Psoas muscle (tissue), 8 donors: Measurements from ENCODE around the gene PITPNM1. TPM values are rescaled to one million over a fixed set of nuclear protein-coding genes. Genes with fewer than 3 reads are reported as not detected.
"Not testable (repeated sequence)": the region's sequence is repeated elsewhere in the genome, so short reads cannot be mapped to it uniquely, and the experiment has no call there.

Experiments used
- ATAC-seq, 4 donors: fragments of 200-7000 bp; cut with Tn5 transposase; one replicate each; pipeline ENCODE4 v1.9.1; 2020; ENCODE audit warnings: moderate library complexity in 3 of 4, mild to moderate bottlenecking in 2 of 4
- DNase-seq, 2 donors: peaks; one replicate each; pipeline ENCODE4 v3.0.0-alpha.2; 2020
- H3K27ac ChIP-seq: fragments of 200-600 bp; one replicate; pipeline ENCODE4 v1.8.0; 2022
- H3K27me3 ChIP-seq, 3 donors: fragments of 200-600 bp in 1 of 3; one replicate each; pipeline versions ENCODE4 v1.6.1 to v1.8.0; 2013 to 2022; ENCODE audit warnings: low read length in 2 of 3, mild to moderate bottlenecking in 2 of 3, moderate library complexity in 1 of 3; ENCODE audit not compliant: insufficient read depth in 3 of 3
- H3K36me3 ChIP-seq, 2 donors: fragments of 200-600 bp in 1 of 2; one replicate each; pipeline versions ENCODE4 v1.6.1 to v1.8.0; 2013 to 2022; ENCODE audit warnings: low read depth in 1 of 2, mild to moderate bottlenecking in 1 of 2, moderate library complexity in 1 of 2; ENCODE audit not compliant: insufficient read depth in 1 of 2
- H3K4me1 ChIP-seq: fragments of 200-600 bp; one replicate; pipeline ENCODE4 v1.8.0; 2022
- H3K4me3 ChIP-seq: fragments of 200-600 bp; one replicate; pipeline ENCODE4 v1.8.0; 2022; ENCODE audit warnings: mild to moderate bottlenecking
- H3K9me3 ChIP-seq: fragments of 200-600 bp; one replicate; pipeline ENCODE4 v1.8.0; 2022
- WGBS, 3 donors: extraction: QIAGEN DNeasy Blood & Tissue Kit; methylation state at CpG; one replicate each; pipeline versions ENCODE4 v1.1.6 to v1.1.7; 2013; 5-methylcytosine and 5-hydroxymethylcytosine counted together
- intact Hi-C, 2 donors: fragments of 100-400 bp; cut with DNase I; formaldehyde crosslinking; loops; one replicate each; pipeline versions ENCODE4 v1.11.0 to v1.14.2; 2022
- long read RNA-seq, 2 donors: library from polyadenylated mRNA; unstranded; transcript quantifications; one replicate each; pipeline ENCODE4 v2.0.0, GENCODE V29; 2021
- polyA plus RNA-seq, 3 donors: library from polyadenylated mRNA; stranded (reverse); fragments of 200-250 nt; gene quantifications; one replicate each; pipeline ENCODE4 v1.2.3, GENCODE V29; 2013
- total RNA-seq, 4 donors: library from RNA; stranded (reverse); fragmentation: NEBNext Ultra II Directional in 2 of 4; extraction: Animal tissue kit (Norgen Biotek cat#: 25700) in 2 of 4; gene quantifications; one replicate each; pipeline versions ENCODE4 v1.2.1 to v1.2.4, GENCODE V29; 2021 to 2023
- TF ChIP-seq, protein P1 (sequence below): fragments of 200-600 bp; IDR thresholded peaks from one replicate; pipeline ENCODE4 v1.8.0; 2022; ENCODE audit warnings: antibody characterized with exemption
- donor health status: healthy with polysubstance abuse.
- donor health status: DM: no; HTN: no; CAD: no; lungs with moderate emphysema.
- donor health status: Bipolar disorder and iron deficiency.
- donor health status: healthy.
- donor health status: DM: yes; HTN: yes; CAD: no.
- donor health status: DM: no; HTN: no; CAD: no.
- donor health status: DM: no; HTN: no; CAD: no.
- donor health status: DM: yes; HTN: yes; CAD: no.

Gene PITPNM1
- total RNA-seq (10 to 100 TPM in 2 of 4 donors, 1 to 10 TPM in 2; 6.7 to 16.1 (median 9.6) TPM), polyA plus RNA-seq (10 to 100 TPM in 1 of 3 donors, 1 to 10 TPM in 2; 2.3 to 11.3 (median 5.1) TPM)
- long read RNA-seq, donor 1, partial matches to known transcripts: 9 of 10 reads
- long read RNA-seq, donor 1, other reads (novel, unspliced or antisense): 1 of 10 reads
- long read RNA-seq, donor 2, full-length matches to known transcripts: 1 of 11 reads
- long read RNA-seq, donor 2, partial matches to known transcripts: 10 of 11 reads
- long read RNA-seq, donor 2, other reads (novel, unspliced or antisense): 0 of 11 reads

DNA sequence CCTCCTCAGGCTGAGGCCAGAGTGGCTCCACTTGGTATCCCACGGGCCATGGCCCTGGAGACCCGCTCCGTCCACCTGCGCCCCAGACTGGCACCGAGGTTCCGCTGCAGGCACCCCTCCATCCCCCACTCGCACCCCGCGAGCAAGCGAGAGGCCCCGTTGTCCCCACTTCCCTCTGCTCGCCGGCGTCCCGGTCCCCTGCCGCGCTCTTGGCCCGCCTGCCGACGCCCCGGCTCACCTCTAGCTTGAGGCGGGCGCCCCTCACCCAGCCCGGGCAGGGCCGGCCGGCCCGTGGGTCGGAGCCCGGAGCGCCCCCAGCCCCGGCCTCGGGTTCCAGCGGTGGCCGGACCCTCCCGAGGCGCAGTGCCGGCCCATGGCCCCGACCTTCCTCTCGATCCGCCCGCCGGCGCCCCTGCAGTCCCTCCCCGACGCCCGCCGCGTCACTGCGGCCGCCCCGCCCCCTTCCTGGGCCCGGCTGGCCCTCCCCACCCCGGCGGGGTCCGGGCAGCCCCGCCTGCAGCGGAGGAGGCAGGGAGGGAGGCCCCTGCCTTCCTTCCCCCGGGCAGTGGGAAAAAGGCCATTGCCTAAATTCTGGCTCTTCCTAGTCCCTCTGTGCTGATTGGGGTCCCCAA is at the start of gene PITPNM1:
TSS of gene PITPNM1 (minus strand) at position 414 of the 632 bp plus-strand sequence. CDS start 1,183 bp downstream, outside the sequence.
- Histone ChIP-seq H3K4me1 (peaks cover 27% of the 10 kb centered on the region), H3K36me3 (peaks cover 0 to 11% of the 10 kb centered on the region in 2 donors), H3K4me3 (peak within 1 kb of the TSS; percentile 90), H3K27me3 (peaks cover 0 to 11% (median 8%) of the 10 kb centered on the region in 3 donors), H3K27ac (peak within 1 kb of the TSS; percentile 99), H3K9me3 (no peaks in the 10 kb centered on the region)
- TF ChIP-seq, protein P1, sequence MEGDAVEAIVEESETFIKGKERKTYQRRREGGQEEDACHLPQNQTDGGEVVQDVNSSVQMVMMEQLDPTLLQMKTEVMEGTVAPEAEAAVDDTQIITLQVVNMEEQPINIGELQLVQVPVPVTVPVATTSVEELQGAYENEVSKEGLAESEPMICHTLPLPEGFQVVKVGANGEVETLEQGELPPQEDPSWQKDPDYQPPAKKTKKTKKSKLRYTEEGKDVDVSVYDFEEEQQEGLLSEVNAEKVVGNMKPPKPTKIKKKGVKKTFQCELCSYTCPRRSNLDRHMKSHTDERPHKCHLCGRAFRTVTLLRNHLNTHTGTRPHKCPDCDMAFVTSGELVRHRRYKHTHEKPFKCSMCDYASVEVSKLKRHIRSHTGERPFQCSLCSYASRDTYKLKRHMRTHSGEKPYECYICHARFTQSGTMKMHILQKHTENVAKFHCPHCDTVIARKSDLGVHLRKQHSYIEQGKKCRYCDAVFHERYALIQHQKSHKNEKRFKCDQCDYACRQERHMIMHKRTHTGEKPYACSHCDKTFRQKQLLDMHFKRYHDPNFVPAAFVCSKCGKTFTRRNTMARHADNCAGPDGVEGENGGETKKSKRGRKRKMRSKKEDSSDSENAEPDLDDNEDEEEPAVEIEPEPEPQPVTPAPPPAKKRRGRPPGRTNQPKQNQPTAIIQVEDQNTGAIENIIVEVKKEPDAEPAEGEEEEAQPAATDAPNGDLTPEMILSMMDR: no peak
- 2 to 5% (median 3%) methylated on average over 52 to 58 of the region's 58 CpGs for WGBS, 3 donors
- ATAC-seq (peak in 2 of 4 donors; percentile 8 to 11), DNase-seq (peak; percentile 79)
- intact Hi-C loops: loop anchor here in 1 of 2 donors (5.0 kb wide), 1 partner anchor 38 kb away; the partner anchor contains the start of gene TMEM134

DNA sequence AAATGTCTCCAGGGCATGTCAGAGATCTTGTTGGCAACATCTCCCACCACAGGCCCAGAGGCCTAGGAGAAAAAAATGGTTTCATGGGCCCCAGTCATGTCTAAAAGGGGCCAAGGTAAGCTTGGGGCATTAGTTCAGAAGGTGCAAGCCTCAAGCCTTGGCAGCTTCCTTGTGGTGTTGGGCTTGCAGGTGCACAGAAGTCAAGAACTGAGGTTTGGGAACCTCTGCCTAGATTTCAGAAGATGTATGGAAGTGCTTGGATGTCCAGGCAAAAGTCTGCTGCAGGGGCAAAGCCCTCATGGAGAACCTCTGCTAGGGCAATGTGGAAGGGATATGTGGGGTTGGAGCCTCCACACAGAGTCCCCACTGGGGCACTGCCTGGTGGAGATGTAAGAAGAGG is 46.5 kb upstream of the PITPNM1 start:
- H3K4me1 ChIP-seq, H3K36me3 ChIP-seq, ATAC-seq, H3K27me3 ChIP-seq, H3K4me3 ChIP-seq, intact Hi-C loops, H3K9me3 ChIP-seq, DNase-seq, H3K27ac ChIP-seq: not testable (repeated sequence)

DNA sequence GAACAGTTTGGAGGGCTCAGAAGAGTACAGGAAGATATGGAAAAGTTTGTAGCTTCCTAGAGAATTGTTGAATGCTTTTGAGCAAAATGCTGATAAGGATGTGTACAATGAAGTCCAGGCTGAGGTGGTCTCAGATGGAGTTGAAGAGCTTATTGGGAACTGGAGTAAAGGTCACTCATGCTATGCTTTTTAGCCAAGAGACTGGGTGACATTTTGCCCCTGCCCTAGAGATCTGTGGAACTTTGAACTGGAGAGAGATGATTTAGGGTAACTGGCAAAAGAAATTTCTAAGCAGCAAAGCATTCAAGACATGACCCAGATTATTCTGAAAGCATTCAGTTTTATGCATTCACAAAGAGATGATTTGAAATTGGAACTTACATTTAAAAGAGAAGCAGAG is 46.0 kb upstream of the PITPNM1 start:
- ATAC-seq: no peak
- H3K27me3 ChIP-seq: no peaks in the 10 kb centered on the region
- DNase-seq: no peak
- no peak overlapping the region for H3K4me3 ChIP-seq
- H3K4me1 ChIP-seq: no peaks in the 10 kb centered on the region
- H3K27ac ChIP-seq: no peak overlapping the region
- no peaks in the 10 kb centered on the region for H3K9me3 ChIP-seq
- H3K36me3 ChIP-seq: no peaks in the 10 kb centered on the region
- TF ChIP-seq, protein P1: no peak
- intact Hi-C loops: no loop called here

DNA sequence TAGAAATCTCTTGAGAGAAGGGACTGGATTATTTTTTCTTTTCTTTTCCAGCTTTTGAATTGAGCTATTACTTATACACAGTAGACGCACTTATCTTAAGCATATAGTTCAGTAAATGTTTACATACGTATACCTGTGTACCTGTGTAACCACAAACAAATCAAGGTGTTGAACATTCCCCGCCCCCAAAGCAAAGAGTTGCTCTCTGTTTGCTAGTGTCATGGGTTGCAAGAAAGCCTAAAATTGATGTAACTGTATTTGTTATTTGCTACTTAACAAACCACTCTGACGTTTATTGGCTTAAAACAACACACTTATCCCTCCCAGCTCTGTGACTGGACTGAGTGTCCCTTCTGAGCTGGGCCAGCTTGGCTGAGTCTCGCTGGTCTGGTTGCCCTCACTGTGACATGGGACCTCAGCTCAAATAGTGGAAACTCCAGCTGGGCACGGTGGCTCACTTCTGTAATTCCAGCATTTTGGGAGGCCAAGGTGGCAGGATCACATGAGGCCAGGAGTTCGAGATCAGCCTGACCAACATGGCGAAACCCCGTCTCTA is 43.5 kb upstream of the PITPNM1 start:
- WGBS, 3 donors: 84 to 85% (median 85%) methylated on average over 9 of the region's 9 CpGs
- Histone ChIP-seq H3K36me3 (no peaks in the 10 kb centered on the region), H3K27ac (no peak overlapping the region), H3K9me3 (no peaks in the 10 kb centered on the region), H3K4me3 (no peak overlapping the region), H3K27me3 (no peaks in the 10 kb centered on the region), H3K4me1 (no peaks in the 10 kb centered on the region)
- TF ChIP-seq, protein P1: no peak
- DNase-seq: no peak
- ATAC-seq: no peak
- intact Hi-C loops: no loop called here

DNA sequence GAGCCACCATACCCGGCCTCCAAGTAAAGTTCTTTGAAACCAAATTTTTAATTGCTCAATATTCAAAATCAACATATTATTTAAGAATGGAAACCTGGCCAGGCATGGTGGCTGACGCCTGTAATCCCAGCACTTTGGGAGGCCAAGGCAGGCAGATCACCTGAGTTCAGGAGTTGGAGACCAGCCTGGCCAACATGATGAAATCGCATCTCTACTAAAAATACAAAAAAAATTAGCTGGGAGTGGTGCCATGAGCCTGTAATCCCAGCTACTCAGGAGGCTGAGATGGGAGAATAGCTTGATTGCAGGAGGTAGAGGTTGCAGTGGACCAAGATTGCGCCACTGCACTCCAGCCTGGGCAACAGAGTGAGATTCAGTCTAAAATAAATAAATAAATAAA is 42.9 kb upstream of the PITPNM1 start:
- 84 to 93% (median 88%) methylated on average over 4 of the region's 4 CpGs for WGBS, 3 donors
- H3K9me3 ChIP-seq, H3K27me3 ChIP-seq, DNase-seq, intact Hi-C loops, H3K4me3 ChIP-seq, ATAC-seq, H3K4me1 ChIP-seq, H3K36me3 ChIP-seq, H3K27ac ChIP-seq: not testable (repeated sequence)
